Skeletal muscle satellite cell (primary cell): ENCODE results near the gene CRACDL.

Experiments used
- H3K27me3 ChIP-seq: 2 replicates; pipeline ENCODE4 v1.7.0; 2013; ENCODE audit warnings: low read length; ENCODE audit not compliant: control insufficient read depth, insufficient read depth
- H3K36me3 ChIP-seq: 2 replicates; pipeline ENCODE4 v1.7.0; 2013; ENCODE audit warnings: mild to moderate bottlenecking, control low read depth, low read length; ENCODE audit not compliant: insufficient read depth
- H3K4me1 ChIP-seq: 2 replicates; pipeline ENCODE4 v1.7.0; 2013; ENCODE audit warnings: low read length; ENCODE audit not compliant: control insufficient read depth, insufficient read depth
- H3K4me2 ChIP-seq: 2 replicates; pipeline ENCODE4 v1.7.0; 2013; ENCODE audit warnings: mild to moderate bottlenecking, low read length
- H3K4me3 ChIP-seq: 2 replicates; pipeline ENCODE4 v1.7.0; 2013; ENCODE audit warnings: low read length
- H3K9ac ChIP-seq: 2 replicates; pipeline ENCODE4 v1.7.0; 2013; ENCODE audit warnings: mild to moderate bottlenecking, low read depth, low read length, moderate library complexity
- H3K9me3 ChIP-seq: replicated peaks from 2 replicates; pipeline ENCODE4 v1.7.0; 2013; ENCODE audit warnings: mild to moderate bottlenecking, control low read depth, low read length

Gene CRACDL

GRCh38 chr2:98875081-98875728, 60.8 kb downstream of the CRACDL start:
- Histone ChIP-seq H3K4me2 (no peak overlapping the region), H3K36me3 (no peaks in the 10 kb centered on the region), H3K4me3 (no peak overlapping the region), H3K9ac (no peak overlapping the region), H3K9me3 (no peaks in the 10 kb centered on the region), H3K4me1 (no peaks in the 10 kb centered on the region), H3K27me3 (no peaks in the 10 kb centered on the region)

GRCh38 chr2:98874186-98874689, 61.8 kb downstream of the CRACDL start:
- H3K9ac ChIP-seq: no peak overlapping the region
- H3K9me3 ChIP-seq: no peaks in the 10 kb centered on the region
- no peak overlapping the region for H3K4me3 ChIP-seq
- H3K4me2 ChIP-seq: no peak overlapping the region
- H3K27me3 ChIP-seq: no peaks in the 10 kb centered on the region
- no peaks in the 10 kb centered on the region for H3K4me1 ChIP-seq
- H3K36me3 ChIP-seq: no peaks in the 10 kb centered on the region

- Histone ChIP-seq H3K4me1 (peaks cover 16% of the 10 kb centered on the region), H3K27me3 (no peaks in the 10 kb centered on the region), H3K36me3 (no peaks in the 10 kb centered on the region), H3K9ac (no peak overlapping the region), H3K4me2 (no peak overlapping the region), H3K4me3 (no peak overlapping the region), H3K9me3 (no peaks in the 10 kb centered on the region)
Observed at GRCh38 chr2:98872526-98872925, 63.5 kb downstream of the CRACDL start.

- Histone ChIP-seq H3K4me2 (no peak overlapping the region), H3K4me1 (peaks cover 26% of the 10 kb centered on the region)
Observed at GRCh38 chr2:98871506-98871905, 64.5 kb downstream of the CRACDL start.

GRCh38 chr2:98870516-98871158, 65.4 kb downstream of the CRACDL start:
- Histone ChIP-seq H3K9me3 (no peaks in the 10 kb centered on the region), H3K4me3 (no peak overlapping the region), H3K9ac (no peak overlapping the region), H3K4me1 (peaks cover 33% of the 10 kb centered on the region), H3K36me3 (no peaks in the 10 kb centered on the region), H3K4me2 (no peak overlapping the region), H3K27me3 (no peaks in the 10 kb centered on the region)

More at GRCh38 chr2:98871506-98871905, 64.5 kb downstream of the CRACDL start:
- no peaks in the 10 kb centered on the region for H3K36me3 ChIP-seq
- no peaks in the 10 kb centered on the region for H3K9me3 ChIP-seq
- no peak overlapping the region for H3K9ac ChIP-seq
- H3K27me3 ChIP-seq: no peaks in the 10 kb centered on the region
- H3K4me3 ChIP-seq: no peak overlapping the region

- H3K9ac ChIP-seq: no peak overlapping the region
- H3K36me3 ChIP-seq: no peaks in the 10 kb centered on the region
- no peaks in the 10 kb centered on the region for H3K27me3 ChIP-seq
- H3K4me1 ChIP-seq: peaks cover 40% of the 10 kb centered on the region
- no peak overlapping the region for H3K4me3 ChIP-seq
- H3K4me2 ChIP-seq: no peak overlapping the region
- no peaks in the 10 kb centered on the region for H3K9me3 ChIP-seq
Observed at GRCh38 chr2:98869870-98870269, 66.2 kb downstream of the CRACDL start.

GRCh38 chr2:98869272-98869641, 66.8 kb downstream of the CRACDL start:
- H3K36me3 ChIP-seq: no peaks in the 10 kb centered on the region
- H3K9me3 ChIP-seq: no peaks in the 10 kb centered on the region
- no peaks in the 10 kb centered on the region for H3K27me3 ChIP-seq
- H3K4me3 ChIP-seq: no peak overlapping the region
- H3K4me1 ChIP-seq: peaks cover 42% of the 10 kb centered on the region
- H3K9ac ChIP-seq: no peak overlapping the region
- no peak overlapping the region for H3K4me2 ChIP-seq

GRCh38 chr2:98868548-98869271, 67.3 kb downstream of the CRACDL start:
- Histone ChIP-seq H3K27me3 (no peaks in the 10 kb centered on the region), H3K36me3 (no peaks in the 10 kb centered on the region), H3K4me3 (no peak overlapping the region), H3K4me2 (no peak overlapping the region), H3K4me1 (peaks cover 42% of the 10 kb centered on the region), H3K9ac (no peak overlapping the region), H3K9me3 (no peaks in the 10 kb centered on the region)

- H3K4me1 ChIP-seq: peaks cover 42% of the 10 kb centered on the region
- H3K4me2 ChIP-seq: no peak overlapping the region
- H3K9ac ChIP-seq: no peak overlapping the region
- H3K9me3 ChIP-seq: no peaks in the 10 kb centered on the region
- no peaks in the 10 kb centered on the region for H3K27me3 ChIP-seq
- no peak overlapping the region for H3K4me3 ChIP-seq
- no peaks in the 10 kb centered on the region for H3K36me3 ChIP-seq
Observed at GRCh38 chr2:98867539-98868309, 68.3 kb downstream of the CRACDL start.

GRCh38 chr2:98866033-98866432, 70.0 kb downstream of the CRACDL start:
- Histone ChIP-seq H3K4me2 (peak overlapping the region; percentile 57), H3K4me1 (peaks cover 42% of the 10 kb centered on the region), H3K9me3 (no peaks in the 10 kb centered on the region), H3K4me3 (no peak overlapping the region), H3K27me3 (no peaks in the 10 kb centered on the region), H3K36me3 (no peaks in the 10 kb centered on the region), H3K9ac (peak overlapping the region; percentile 53)

GRCh38 chr2:98861601-98862000, 74.4 kb downstream of the CRACDL start:
- Histone ChIP-seq H3K9me3 (no peaks in the 10 kb centered on the region), H3K4me1 (peaks cover 16% of the 10 kb centered on the region), H3K36me3 (no peaks in the 10 kb centered on the region), H3K4me3 (no peak overlapping the region), H3K9ac (no peak overlapping the region), H3K4me2 (no peak overlapping the region), H3K27me3 (no peaks in the 10 kb centered on the region)
